Gastroesophageal sphincter (tissue), 3 donors: Measurements from ENCODE around the gene BCDIN3D.

Experiments
- EP300 ChIP-seq: sonication (generic); formaldehyde crosslinking; IDR thresholded peaks from one replicate; pipeline ENCODE4 v1.6.1; 2017; ENCODE audit warnings: antibody characterized with exemption, mild to moderate bottlenecking
- POLR2A ChIP-seq, 2 donors: fragments of 450-650 bp; IDR thresholded peaks; one replicate each; pipeline ENCODE4 v1.6.1; 2017; ENCODE audit warnings: antibody characterized with exemption in 2 of 2, mild to moderate bottlenecking in 2 of 2, moderate library complexity in 1 of 2
- POLR2AphosphoS5 ChIP-seq: sonication (generic); formaldehyde crosslinking; IDR thresholded peaks from one replicate; pipeline ENCODE4 v1.6.1; 2017; ENCODE audit warnings: antibody characterized with exemption
- TF ChIP-seq, protein P1 (sequence below), 4 experiments: fragments of 200-600 bp in 2 of 4; fragments of 450-650 bp in 2 of 4; sonication (generic) in 1 of 4; IDR thresholded peaks; one replicate each; pipeline ENCODE4 v1.5.1; 2017 to 2019; ENCODE audit warnings: antibody characterized with exemption in 4 of 4, mild to moderate bottlenecking in 2 of 4, moderate library complexity in 2 of 4

GRCh38 chr12:49865109-49865781, 22.3 kb upstream of the BCDIN3D start:
- TF ChIP-seq, protein P1, sequence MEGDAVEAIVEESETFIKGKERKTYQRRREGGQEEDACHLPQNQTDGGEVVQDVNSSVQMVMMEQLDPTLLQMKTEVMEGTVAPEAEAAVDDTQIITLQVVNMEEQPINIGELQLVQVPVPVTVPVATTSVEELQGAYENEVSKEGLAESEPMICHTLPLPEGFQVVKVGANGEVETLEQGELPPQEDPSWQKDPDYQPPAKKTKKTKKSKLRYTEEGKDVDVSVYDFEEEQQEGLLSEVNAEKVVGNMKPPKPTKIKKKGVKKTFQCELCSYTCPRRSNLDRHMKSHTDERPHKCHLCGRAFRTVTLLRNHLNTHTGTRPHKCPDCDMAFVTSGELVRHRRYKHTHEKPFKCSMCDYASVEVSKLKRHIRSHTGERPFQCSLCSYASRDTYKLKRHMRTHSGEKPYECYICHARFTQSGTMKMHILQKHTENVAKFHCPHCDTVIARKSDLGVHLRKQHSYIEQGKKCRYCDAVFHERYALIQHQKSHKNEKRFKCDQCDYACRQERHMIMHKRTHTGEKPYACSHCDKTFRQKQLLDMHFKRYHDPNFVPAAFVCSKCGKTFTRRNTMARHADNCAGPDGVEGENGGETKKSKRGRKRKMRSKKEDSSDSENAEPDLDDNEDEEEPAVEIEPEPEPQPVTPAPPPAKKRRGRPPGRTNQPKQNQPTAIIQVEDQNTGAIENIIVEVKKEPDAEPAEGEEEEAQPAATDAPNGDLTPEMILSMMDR (IDR thresholded peaks at IDR 0.05), result no peak
- no peak for TF ChIP-seq POLR2AphosphoS5
- no peak for TF ChIP-seq POLR2A (IDR thresholded peaks at IDR 0.05)
- TF ChIP-seq EP300, result no peak
